HG03432 (cell line): ENCODE data around the gene ZNF474.
"Not testable (repeated sequence)": the region's sequence is repeated elsewhere in the genome, so short reads cannot be mapped to it uniquely, and the experiment has no call there.

Source experiments
- ATAC-seq: cut with Tn5 transposase; IDR thresholded peaks from one replicate; pipeline ENCODE4 v1.9.1; 2021; ENCODE audit warnings: mild to moderate bottlenecking, moderate library complexity; ENCODE audit not compliant: unreplicated experiment

Gene ZNF474

DNA sequence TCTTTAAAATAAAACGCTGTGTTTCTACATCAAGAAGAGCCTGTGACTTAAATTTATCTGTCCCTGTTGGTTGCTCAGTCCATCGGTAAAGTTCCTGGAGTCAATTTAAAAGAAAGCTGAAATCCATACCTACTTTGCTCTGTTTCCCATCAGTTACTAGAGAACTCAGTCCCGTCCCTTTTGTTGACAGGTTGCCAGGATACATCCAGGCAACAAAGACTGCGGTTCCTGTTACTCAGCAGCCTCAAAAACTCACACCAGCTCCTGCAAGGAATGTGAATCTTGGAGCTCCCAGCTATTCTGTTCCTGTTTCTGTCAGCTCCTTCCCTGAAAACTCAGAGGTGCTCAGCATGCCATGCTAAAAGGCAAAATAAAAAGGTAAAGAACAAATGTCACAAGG, at the start of gene ZNF474:
TSS of gene ZNF474 (plus strand) at position 241 of the 400 bp plus-strand sequence. CDS start 22,445 bp downstream, outside the sequence.
- no peak for ATAC-seq

DNA sequence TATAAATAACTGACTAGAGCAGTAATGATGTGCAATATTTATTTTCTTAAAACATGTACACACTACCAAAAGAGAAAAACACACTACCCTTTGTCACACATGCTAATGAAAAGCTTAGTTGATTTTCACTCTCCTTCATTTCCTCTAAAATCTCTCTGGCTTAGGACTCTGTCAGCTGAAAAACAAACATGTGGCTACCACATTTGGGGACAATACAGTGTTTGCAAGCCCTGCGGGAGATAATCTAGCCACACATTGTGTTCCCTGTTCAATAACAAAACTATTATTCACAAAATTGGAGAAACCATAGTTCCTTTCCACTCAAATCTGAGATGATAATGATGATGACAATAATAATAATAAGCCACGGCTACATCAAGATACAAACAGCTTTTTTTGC, 47.8 kb upstream of the ZNF474 start:
- no peak for ATAC-seq

DNA sequence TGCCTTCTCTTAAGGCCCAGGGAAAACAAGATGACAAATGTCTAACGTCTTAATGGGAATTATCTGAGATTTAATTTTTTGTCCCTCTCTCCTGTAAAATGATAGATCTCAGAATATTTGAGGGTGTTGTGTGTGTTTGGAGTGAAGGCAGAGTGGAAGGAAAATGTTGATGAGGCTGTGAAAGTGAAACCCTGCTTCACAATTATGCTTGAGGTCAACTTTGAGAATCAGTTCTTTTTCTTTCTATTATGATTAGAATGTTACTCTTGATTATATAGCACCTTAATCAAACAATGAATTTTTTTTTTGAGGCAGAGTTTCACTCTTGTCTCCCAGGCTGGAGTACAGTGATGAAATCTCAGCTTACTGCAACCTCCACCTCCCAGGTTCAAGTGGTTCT, 45.8 kb upstream of the ZNF474 start:
- no peak for ATAC-seq

DNA sequence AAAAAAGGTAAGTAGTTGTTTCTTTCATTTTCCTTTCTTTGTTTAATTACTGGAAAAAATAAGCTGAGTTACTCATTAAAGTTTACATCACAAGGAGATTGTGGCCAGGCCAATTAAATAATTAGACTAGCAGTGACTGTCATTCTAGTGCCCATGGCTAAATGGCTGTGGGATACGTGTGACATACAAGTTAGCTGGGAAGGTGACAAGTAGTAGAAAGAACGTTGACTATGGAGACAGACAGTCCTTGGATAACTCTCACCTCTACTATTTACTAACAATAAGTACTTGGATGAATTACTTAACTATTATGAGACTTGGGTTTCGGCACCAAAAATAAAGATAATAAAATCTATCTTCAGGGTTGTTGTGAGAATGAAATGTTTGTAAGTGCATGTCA, 44.3 kb upstream of the ZNF474 start:
- ATAC-seq: no peak

DNA sequence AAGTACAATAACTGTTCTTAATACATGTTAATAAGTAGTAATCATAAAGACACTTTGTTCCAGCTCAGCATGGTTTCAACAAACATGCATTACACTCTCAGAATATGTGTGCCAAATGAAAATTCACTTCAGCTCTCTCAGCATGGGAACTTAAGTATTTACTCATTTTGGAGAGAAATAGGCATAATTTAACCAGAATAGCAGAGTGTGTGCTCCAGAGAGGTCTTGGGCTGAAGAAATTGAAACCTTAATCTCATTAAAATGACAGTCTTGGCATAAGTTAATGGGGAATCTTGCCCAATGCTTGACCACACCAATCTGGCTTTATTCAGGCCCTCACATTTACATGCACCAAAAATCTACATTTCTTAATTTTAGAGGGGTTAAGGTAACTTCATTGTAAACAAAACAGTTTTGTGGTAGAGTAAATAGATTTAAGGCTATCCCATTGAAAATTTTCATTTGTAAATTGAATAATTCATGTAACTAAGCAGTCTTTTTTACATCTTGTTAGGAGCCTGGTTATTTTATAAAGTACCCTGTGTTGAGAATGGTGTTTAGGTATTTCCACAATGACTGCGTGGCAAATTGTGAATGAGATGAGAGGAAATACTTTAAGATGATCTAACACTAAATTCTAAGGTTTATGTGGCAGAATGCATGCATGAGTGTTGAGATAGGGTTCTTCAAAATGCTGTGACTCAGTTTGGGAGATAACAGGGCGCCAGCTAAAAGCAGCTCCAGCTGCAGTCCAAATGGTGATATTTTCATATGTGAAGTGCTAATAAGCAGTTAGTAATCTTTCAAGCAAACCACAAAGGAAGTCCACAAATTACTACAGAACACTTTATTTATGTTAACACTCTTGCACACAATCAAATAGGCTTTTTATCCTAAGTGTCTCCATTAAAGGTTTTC, 40.0 kb upstream of the ZNF474 start:
- ATAC-seq: no peak

DNA sequence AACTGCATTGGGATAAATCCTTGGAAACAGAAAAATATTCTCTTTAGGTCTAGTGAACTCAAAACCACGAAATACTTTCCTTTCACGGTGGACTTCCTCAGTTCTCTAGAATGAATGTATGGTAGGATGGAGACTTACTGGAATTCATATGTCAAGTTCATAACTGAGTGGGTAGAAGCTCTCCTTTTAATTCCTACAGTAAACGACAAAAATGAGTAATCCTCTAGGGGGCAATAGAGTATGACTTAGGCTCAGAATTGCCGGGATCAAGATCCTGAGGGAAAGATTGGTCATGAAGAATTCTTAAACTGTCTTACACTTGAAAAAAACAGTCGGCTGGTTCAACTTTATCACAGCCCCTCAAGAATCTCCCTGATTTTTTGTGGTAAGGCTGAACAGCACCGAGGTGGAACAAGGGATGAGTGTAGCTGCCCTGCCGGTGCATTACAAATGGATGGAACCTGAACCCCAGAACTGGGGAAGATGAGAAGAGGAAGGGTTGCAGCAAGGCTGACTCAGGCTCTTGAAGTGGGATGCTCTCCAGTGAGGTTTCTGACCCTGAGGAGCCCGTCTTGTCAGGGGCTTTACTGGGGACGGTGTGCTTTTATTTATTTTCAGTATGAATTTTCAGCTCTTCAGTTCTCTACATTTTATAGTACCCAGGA, 37.3 kb upstream of the ZNF474 start:
- ATAC-seq: no peak

DNA sequence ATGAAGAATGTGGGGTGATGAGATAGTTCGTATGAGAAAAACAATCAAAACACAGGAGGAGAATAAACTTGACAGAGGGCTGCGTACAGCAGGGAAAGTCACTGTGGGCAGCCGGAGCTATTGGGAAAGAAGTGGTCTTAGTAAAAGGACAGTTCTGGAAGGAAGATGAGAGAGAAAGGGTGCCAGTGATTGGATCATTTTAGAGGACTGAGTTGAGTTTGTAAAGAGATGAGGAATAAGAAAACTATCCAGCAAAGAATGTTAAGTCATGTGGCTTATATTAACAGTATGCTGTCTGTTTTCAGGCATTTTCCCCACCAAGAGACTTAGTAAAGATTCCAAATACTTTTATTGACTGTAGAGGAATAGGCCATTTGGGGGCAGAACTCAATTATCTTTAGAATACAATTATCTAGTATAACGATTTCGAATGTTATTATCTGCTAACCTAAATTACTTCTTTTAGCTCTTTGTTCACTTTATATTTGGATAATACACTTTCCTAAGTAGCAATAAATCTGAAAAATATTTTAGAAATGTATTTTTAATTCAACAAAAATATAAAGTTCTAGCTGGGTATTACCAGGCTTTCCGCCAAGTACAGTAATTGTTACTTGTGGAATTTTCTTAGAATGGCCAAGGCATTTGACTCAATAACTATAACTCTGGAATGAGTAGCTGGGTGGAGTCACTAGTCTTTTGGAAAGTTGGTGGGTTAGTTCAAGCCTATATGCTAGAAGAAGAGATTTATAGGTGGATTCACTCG, 35.7 kb upstream of the ZNF474 start:
- no peak for ATAC-seq

DNA sequence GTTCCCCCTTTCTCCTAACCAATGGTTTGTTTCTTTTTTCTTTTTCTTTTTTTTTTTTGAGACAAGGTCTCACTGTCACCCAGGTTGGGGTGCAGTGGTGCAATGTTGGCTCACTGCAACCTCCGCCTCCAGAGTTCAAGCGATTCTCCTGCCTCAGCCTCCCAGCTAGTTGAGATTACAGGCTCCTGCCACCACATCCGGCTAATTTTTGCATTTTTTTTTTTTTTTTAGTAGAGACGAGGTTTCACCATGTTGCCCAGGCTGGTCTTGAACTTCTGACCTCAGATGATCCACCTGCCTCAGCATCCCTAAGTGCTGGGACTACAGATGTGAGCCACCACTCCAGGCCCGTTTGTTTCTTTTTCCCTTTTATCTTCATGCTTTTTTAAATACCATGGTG, 35.1 kb upstream of the ZNF474 start:
- ATAC-seq: not testable (repeated sequence)

DNA sequence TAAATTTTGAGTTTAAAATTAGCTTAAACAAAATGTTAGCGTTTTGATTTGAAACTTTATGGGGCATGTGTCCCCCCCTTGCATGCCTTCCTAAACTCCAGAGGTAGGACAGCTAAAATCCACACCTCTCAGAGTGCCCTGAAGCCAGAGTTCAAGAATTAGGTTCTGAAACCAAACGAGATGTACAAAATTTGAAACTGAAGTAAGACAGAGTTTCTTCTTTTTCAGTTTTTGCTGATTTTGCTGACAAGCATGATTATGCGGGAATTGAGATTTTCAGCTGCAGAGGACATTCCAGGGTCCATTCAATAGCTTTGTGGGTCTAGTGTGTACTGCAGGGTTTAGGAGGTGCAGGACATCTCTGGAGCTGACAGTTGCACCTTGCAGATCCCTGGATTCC, 34.2 kb upstream of the ZNF474 start:
- no peak for ATAC-seq

DNA sequence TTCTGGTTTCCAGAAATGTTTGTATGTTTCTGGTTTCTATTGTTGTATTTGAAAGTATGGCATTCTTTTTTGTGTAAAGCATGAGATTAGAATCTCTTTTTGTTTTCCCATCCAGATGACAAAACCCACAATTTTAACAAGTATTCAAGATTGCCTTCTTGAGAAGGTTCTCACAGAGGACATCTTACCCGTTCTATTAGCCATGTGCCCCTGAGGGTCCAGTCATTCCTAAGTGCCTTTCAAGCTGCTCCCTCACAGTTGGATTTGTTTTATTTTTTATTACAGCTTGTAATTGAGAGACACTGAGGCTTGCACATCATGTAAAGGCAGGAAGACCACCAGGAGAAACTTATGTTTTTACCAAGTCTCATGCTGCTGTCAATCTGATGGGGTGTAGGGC, 32.0 kb upstream of the ZNF474 start:
- ATAC-seq: no peak

DNA sequence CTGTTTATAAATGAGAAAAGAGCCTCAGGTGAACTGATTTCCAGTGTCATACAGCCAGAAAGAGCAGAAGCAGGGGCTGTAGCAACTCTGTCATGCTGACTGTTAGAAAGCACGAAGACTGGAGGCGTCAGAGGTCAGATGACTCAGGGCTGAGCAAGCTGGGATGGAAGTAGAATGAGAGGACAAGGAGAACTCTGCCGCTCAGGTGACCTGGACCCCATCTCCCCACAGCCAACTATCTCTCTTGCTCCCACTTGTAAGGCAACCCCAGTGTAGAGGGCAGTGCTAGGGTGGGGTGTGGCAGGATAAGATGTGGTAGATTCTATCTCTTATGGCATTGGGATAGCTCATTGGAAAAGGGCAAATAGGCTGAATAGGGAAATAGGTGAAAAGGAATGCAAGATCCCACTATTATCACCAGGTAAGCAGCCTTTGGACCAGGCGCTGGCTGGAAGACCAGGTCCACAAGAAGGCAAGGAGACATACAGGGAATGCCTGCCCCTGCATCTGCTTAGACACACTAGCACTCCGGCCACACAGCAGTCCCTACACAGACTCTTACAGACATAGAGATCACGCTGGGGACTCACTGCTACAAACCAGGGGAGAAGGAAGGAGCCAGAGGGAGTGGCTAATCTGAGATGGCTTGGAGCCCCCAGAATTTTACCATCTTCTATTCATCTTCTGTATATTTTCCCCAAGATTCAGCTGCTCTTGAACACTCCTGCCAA, 30.1 kb upstream of the ZNF474 start:
- ATAC-seq: no peak

DNA sequence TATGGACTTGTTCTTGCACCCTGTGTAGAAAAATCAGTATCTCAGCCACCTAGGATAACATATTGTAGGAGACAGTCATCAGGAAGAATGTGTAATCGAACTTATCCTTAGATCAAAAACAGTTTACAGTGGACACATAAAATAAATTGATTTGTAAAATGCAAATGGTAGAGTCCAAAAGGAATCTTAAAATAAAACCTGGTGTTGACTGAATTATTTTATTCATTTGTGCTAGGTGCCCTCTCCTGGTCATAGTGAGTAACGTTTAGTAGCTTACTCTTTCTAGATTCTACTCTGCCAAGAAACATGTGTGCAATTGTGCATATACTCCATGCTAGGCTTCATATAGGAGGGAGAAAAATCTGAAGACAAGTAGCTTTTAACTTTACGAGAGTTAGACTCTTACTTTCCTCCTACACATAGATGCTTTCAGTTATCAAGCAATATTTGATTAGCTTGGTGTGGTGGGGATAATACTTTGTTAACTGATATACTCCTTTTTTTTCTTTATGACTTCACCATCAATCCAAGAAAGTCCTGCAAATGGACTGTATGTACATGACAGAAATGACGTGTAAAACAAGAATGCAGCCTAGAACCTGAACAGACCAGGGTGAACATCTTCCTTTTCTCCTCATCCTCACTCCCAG, 27.6 kb upstream of the ZNF474 start:
- peak; percentile 80 for ATAC-seq

DNA sequence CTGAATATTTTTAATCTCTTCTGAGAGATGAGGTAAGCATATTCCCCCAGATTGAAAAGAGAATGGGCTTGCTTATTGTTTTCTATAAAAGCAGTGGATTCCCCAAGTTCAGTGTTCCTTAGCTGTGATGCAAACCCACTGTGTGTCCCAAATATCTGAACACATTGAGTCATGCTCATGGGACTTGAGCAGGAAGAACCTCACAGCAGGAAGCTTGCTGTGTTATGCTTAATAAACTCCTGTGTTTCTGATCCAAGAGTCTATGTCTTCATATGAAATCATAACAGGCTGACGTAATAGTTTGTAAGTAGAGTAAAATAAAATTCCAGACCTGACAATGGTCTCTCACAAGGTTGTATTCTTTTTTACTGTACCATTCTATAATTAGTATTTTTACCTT, 26.5 kb upstream of the ZNF474 start:
- ATAC-seq: no peak

DNA sequence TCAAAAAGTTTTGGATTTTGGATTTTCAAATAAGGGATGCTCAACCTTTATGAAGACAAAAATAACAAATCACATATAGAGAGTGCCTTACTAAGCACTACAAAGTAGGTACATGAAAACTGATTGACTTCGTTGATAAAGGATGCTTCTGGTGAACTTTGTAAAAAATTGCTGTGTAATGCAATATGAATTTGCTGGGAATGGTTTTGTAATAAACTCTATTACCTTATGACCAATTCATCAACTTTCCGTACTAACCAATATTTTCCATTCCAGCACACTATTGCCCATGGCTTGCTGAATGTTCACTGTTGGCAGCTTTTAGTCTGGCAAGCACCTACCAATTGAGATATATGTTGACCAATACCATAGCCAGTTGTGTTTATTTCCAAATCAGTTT, 23.4 kb upstream of the ZNF474 start:
- no peak for ATAC-seq

DNA sequence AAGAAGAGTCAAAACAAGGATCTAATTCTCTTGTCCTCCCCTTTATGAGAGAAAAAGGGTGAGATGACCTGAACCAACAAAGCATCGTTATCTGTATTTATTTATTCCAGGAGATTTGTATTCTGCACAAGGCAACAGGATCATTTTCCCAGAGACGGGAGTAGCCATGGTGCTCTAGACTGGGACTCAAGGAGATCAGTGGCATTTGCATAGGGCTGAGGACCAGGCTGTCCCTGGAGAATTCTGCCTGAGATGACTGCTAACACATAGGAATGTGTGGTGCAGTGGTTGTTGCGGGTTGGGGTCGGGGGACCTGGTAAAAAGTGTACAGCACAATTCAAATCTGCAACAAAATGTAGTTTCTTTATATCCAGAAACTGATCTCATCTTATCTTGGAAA, 22.3 kb upstream of the ZNF474 start:
- no peak for ATAC-seq

DNA sequence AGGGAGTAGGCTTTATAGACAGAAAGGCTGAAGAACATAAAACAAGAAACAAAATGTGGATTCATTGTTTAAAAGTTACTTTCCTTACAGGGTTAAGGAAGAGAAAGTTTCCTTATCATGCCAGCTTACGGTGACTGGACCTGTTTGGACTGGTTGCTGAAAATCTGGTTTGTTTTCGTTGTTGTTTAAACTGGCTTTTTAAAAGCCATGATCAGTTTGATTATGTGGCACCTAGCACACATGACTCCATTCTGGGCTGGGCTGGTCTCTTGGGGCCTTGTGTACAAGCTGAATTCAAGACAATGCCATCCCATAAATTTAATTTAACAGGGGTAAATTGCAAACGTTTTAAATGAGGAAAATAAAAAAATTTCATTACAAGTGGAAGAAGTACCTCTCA, 18.4 kb upstream of the ZNF474 start:
- no peak for ATAC-seq

DNA sequence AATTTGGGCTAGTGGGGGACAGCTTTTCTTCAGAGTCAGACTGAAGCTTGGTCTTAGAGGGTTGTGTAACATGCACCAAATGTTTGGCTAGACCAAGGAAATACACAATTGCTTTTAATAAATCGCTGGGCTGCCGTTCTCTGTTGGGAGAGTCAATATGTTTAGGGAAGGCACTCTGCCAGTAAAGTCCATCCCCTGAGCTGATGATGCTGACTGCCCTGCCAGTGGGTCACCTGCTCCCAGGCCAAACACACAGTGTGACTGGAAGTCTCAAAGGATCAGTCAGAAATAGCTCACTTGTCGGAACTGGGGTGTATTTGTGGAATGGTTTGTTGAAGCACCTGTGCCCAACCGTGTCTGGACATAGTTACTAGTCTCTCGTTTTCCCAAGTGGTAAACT, 17.9 kb upstream of the ZNF474 start:
- no peak for ATAC-seq

DNA sequence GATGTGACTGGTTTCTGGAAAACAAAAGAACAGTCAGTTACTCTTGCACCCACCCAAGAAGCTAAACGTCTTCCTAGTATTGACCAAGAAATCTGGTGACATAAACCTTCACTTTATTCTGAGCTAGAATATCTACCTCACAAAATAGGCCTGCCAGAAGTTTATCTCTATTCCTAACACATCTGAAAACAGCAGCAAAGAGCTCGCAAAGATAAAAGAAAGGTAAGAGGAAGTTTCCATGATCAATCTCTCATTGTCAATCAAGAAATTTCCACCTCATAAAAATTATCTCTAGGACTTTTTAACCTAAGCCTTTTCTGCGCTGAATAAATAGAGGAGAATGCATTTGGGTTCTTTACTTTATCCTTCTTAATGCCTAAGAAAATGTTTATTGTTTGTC, 17.3 kb upstream of the ZNF474 start:
- ATAC-seq: no peak

DNA sequence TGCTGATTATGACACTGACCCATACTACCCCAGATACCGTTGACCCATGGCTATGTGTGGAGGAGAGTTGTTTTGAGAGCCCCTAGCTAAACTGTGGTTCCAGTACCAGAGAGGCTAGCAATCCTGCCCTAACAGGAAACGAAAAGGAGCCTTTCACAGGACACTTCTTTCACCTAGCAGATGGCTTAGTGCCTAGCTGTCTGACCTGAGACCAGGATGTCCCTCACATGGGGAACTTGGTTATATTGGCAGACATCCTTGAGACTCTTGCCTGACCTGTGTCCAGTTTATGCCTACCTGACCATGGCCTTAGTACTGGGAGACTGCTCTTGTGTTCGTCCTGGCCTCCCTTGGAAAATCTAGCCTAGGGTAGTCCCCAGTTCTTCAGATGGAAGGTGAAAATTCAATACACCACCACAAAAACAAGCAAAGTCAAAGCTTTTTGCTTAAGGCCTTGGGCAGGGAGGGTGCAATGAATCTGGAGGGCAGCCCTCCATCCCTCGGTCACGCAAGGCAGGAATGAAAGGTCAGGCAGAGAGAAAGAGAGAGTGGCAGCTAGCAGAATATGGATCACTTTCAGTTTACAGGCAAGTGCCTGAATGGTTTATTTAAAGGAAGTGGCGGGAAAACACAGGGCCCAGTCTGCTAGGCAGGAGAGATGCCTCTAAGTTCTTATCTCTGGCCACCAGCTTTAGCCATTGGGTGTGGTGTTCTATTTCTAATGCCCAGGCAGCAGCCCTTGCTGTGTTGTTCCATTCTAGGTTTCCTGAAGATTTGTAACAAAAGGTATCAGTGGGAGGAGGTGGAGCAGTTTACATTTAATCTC, 16.4 kb upstream of the ZNF474 start:
- ATAC-seq: peak; percentile 40

DNA sequence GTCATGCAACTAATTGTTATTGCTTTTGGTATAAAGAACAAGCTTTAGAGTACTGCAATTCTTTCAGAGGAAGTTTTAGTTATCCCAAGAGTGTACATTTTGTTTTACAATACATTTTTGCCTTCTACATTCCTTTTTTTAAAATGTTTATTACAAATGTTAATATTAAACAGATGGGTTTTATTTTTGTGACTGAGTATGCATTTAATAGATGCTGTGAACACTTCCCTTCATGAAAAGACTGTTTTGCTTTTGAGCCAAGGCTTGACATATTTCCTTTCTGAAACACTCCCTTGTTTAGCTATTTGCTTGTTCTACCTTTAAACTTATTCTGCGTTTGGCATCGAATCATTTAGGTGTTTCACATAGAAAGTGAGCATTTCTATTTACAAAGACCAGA, 14.8 kb upstream of the ZNF474 start:
- no peak for ATAC-seq
